ENCODE results near the gene ACVRL1. TPM values are rescaled to one million over a fixed set of nuclear protein-coding genes. Genes with fewer than 3 reads are reported as not detected.
A peak's percentile ranks its signal among the peaks of the same experiment; 100 is the strongest.
"Not testable (repeated sequence)": the region's sequence is repeated elsewhere in the genome, so short reads cannot be mapped to it uniquely, and the experiment has no call there.

The ACVRL1 gene
- total RNA-seq, 2 donors from 2014 or later, result 188 to 214 TPM

GRCh38 chr12:51872689-51872981 lies 34.7 kb upstream of the ACVRL1 start:
- no peak for ATAC-seq
- intact Hi-C loops (cut with DNase I, micrococcal nuclease), result no loop called here

GRCh38 chr12:51873251-51873994 lies 33.9 kb upstream of the ACVRL1 start:
- DNase-seq (no peak), ATAC-seq (no peak)
- intact Hi-C loops (cut with DNase I, micrococcal nuclease), result no loop called here

More at GRCh38 chr12:51872689-51872981, 34.7 kb upstream of the ACVRL1 start:
- DNase-seq, result no peak

GRCh38 chr12:51874000-51874399 lies 33.3 kb upstream of the ACVRL1 start:
- no peak for ATAC-seq
- intact Hi-C loops (cut with DNase I, micrococcal nuclease), result no loop called here
- DNase-seq, result no peak

- ATAC-seq, result no peak
- intact Hi-C loops (cut with DNase I, micrococcal nuclease), result no loop called here
- DNase-seq, result no peak
Measured at GRCh38 chr12:51874486-51874885, 32.8 kb upstream of the ACVRL1 start.

GRCh38 chr12:51879102-51879501 lies 28.2 kb upstream of the ACVRL1 start:
- intact Hi-C loops (cut with DNase I, micrococcal nuclease), result no loop called here
- ATAC-seq (no peak), DNase-seq (no peak)

GRCh38 chr12:51883295-51883694 lies 24.0 kb upstream of the ACVRL1 start:
- no peak for ATAC-seq
- intact Hi-C loops (cut with DNase I, micrococcal nuclease), result no loop called here
- DNase-seq, result peak in 1 of 2 donors; percentile 2

GRCh38 chr12:51883998-51884675 lies 23.2 kb upstream of the ACVRL1 start:
- DNase-seq (peak in 1 of 2 donors; percentile 4), ATAC-seq (no peak)
- intact Hi-C loops (cut with DNase I, micrococcal nuclease), result no loop called here

GRCh38 chr12:51884676-51885229 lies 22.6 kb upstream of the ACVRL1 start:
- peak; percentile 64 for ATAC-seq

GRCh38 chr12:51885294-51886020 lies 21.8 kb upstream of the ACVRL1 start:
- DNase-seq; ATAC-seq; intact Hi-C loops (cut with DNase I, micrococcal nuclease): not testable (repeated sequence)

More at GRCh38 chr12:51884676-51885229, 22.6 kb upstream of the ACVRL1 start:
- intact Hi-C loops (cut with DNase I, micrococcal nuclease), result no loop called here
- DNase-seq, result peak in 1 of 2 donors; percentile 28

- intact Hi-C loops (cut with DNase I, micrococcal nuclease), result no loop called here
- ATAC-seq, result peak; percentile 56
Measured at GRCh38 chr12:51886021-51886710, 21.1 kb upstream of the ACVRL1 start.

GRCh38 chr12:51887476-51888315 lies 19.6 kb upstream of the ACVRL1 start, which contains the start of gene ANKRD33:
Gene ANKRD33, plus strand, starts transcription at chr12:51888103. Its CDS starts 84 bp downstream, at chr12:51888187.
- intact Hi-C loops (cut with DNase I, micrococcal nuclease), result no loop called here
- ATAC-seq, result peak; percentile 69

More at GRCh38 chr12:51886021-51886710, 21.1 kb upstream of the ACVRL1 start:
- DNase-seq, result peak in 1 of 2 donors; percentile 77

GRCh38 chr12:51888316-51889215 lies 18.7 kb upstream of the ACVRL1 start:
- ATAC-seq, result peak; percentile 7
- DNase-seq, result no peak
- intact Hi-C loops (cut with DNase I, micrococcal nuclease), result no loop called here

More at GRCh38 chr12:51887476-51888315, 19.6 kb upstream of the ACVRL1 start, which contains the start of gene ANKRD33:
- DNase-seq, result peak in 1 of 2 donors; percentile 69

GRCh38 chr12:51889216-51890132 lies 17.8 kb upstream of the ACVRL1 start:
- intact Hi-C loops (cut with DNase I, micrococcal nuclease), result loop anchor here in 1 of 2 donors (5.0 kb wide), 1 partner anchor 93 kb away; no protein-coding TSS in a partner anchor

GRCh38 chr12:51890133-51890464 lies 17.2 kb upstream of the ACVRL1 start:
- ATAC-seq, result no peak
- intact Hi-C loops (cut with DNase I, micrococcal nuclease), result loop anchor here in 1 of 2 donors (5.0 kb wide), 1 partner anchor 92 kb away; no protein-coding TSS in a partner anchor
- DNase-seq, result no peak

More at GRCh38 chr12:51889216-51890132, 17.8 kb upstream of the ACVRL1 start:
- no peak for ATAC-seq
- DNase-seq, result no peak

GRCh38 chr12:51890511-51891171 lies 16.7 kb upstream of the ACVRL1 start:
- no peak for DNase-seq
- no peak for ATAC-seq
- intact Hi-C loops (cut with DNase I, micrococcal nuclease), result loop anchor here in 1 of 2 donors (5.0 kb wide), 1 partner anchor 92 kb away; no protein-coding TSS in a partner anchor
